ENCODE results near the gene CACNG4.

Gene CACNG4

GRCh38 chr17:67043283-67043682, 78.8 kb downstream of the CACNG4 start:
- no peak for DNase-seq (ENCODE audit: low read depth)

- DNase-seq (ENCODE audit: low read depth): no peak
Measured at GRCh38 chr17:67044016-67044772, 79.7 kb downstream of the CACNG4 start, which contains the start of gene CACNG1. Gene CACNG1, plus strand, starts transcription at chr17:67044554. Its CDS starts 107 bp downstream, at chr17:67044661.

- DNase-seq (ENCODE audit: low read depth): no peak
Measured at GRCh38 chr17:67044940-67045339, 80.4 kb downstream of the CACNG4 start.

GRCh38 chr17:67046398-67046797, 81.9 kb downstream of the CACNG4 start:
- no peak for DNase-seq (ENCODE audit: low read depth)

- no peak for DNase-seq (ENCODE audit: low read depth)
Measured at GRCh38 chr17:67047382-67047781, 82.9 kb downstream of the CACNG4 start.

- DNase-seq (ENCODE audit: low read depth): no peak
Measured at GRCh38 chr17:67049025-67049739, 84.7 kb downstream of the CACNG4 start.

GRCh38 chr17:67050066-67050465, 85.6 kb downstream of the CACNG4 start:
- DNase-seq (ENCODE audit: low read depth): no peak

GRCh38 chr17:67050471-67051154, 86.1 kb downstream of the CACNG4 start:
- no peak for DNase-seq (ENCODE audit: low read depth)

- DNase-seq (ENCODE audit: low read depth): no peak
Measured at GRCh38 chr17:67051155-67051538, 86.6 kb downstream of the CACNG4 start.

GRCh38 chr17:67051837-67052236, 87.3 kb downstream of the CACNG4 start:
- no peak for DNase-seq (ENCODE audit: low read depth)

GRCh38 chr17:67052720-67053437, 88.4 kb downstream of the CACNG4 start:
- DNase-seq (ENCODE audit: low read depth): no peak

GRCh38 chr17:67053438-67054000, 89.0 kb downstream of the CACNG4 start:
- no peak for DNase-seq (ENCODE audit: low read depth)

- no peak for DNase-seq (ENCODE audit: low read depth)
Measured at GRCh38 chr17:67054011-67054591, 89.6 kb downstream of the CACNG4 start.

- DNase-seq (ENCODE audit: low read depth): no peak
Measured at GRCh38 chr17:67054608-67055007, 90.1 kb downstream of the CACNG4 start.

- DNase-seq (ENCODE audit: low read depth): no peak
Measured at GRCh38 chr17:67055041-67055443, 90.5 kb downstream of the CACNG4 start.

GRCh38 chr17:67055811-67056745, 91.6 kb downstream of the CACNG4 start:
- DNase-seq (ENCODE audit: low read depth): no peak

GRCh38 chr17:67056746-67057490, 92.4 kb downstream of the CACNG4 start:
- DNase-seq (ENCODE audit: low read depth): no peak

- DNase-seq (ENCODE audit: low read depth): no peak
Measured at GRCh38 chr17:67058036-67058435, 93.5 kb downstream of the CACNG4 start.

GRCh38 chr17:67059372-67059771, 94.9 kb downstream of the CACNG4 start:
- no peak for DNase-seq (ENCODE audit: low read depth)

GRCh38 chr17:67063141-67063540, 98.6 kb downstream of the CACNG4 start:
- peak; percentile 3 for DNase-seq (ENCODE audit: low read depth)
